Measurements from ENCODE around the gene NUAK2.

NUAK2 gene

DNA sequence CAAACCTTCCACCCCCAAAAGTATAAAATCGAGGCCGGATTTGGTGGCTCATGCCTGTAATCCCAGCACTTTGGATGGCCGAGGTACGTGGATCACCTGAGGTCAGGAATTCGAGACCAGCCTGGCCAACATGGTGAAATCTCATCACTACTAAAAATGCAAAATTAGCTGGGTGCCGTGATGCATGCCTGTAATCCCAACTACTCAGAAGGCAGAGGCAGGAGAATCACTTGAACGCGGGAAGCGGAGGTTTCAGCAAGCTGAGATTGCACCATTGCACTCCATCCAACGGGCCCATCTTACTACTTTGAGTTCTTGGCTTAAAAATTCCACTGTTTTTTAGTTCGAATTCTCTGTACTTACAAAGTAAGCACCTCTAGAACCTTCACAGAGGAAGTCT, 24.2 kb upstream of the NUAK2 start:
- no peak for DNase-seq

DNA sequence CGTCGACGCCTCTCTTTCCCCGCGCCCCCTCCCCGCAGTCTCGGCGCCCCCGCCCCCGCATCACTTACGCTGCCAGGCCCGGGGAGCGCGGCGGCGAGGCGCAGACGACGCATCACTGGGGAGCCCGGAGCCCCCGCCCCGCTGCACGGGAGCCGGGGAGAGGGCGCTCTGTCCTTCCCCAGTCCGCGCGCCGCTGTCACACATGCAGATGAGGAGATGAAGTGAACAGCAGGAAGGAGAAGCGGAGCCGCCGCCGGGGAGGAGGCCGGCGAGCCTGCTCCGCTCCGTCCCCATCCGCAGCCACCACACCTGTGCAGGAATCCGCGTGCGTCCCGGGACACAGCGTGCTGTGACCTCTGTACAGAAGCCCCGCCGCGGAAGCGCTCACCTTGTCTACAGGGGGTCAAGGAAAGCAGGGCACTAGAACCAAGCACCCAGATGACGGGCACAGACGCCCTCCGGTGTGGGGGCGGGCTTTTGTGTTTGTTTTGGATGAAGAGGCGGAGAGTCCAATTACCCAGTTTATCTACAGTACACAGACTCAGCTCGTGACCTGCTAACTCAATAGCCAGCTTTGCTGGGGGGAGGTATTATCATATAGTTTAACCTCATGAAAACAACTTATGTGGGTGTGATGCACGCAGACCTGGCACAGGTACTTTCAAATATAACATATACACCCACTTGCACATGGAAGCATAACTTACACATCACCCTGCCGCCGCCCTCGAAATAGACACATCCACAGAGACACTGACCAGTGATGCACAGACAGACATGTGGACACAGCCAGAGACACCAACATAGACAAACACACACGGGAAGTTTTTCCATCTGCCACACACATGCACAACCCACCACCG, 22.8 kb upstream of the NUAK2 start:
- DNase-seq, result no peak

DNA sequence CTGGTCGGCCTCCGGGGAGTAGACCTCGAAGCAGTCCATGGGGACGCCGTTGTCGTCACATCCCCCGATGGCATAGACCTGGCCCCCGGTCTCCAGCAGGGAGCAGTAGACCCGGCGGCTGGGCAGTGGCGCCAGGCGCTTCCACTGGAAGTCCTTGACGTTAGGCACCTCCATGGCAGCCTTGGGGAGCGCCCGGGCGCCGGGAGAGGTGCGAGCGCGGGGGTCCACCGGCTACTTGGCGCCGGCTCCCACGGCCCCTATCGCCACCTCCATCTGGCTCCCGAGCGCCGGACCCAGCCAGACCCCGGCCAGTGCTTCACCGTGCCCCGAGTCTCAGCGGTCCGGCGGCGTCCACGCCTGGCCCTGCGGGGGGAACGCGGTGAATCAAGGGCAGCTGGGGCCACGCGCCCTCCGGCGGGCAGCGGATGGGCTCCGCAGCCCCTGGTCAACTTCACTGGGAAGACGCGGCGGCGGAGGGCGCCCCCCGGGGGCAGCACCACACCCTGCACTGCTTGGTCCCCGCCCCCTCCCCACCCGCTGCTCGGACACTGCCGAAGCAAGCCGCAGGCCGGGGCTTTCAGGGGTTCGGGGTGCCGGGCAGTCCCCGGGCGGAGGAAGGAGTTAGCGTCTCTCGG, 22.0 kb upstream of the NUAK2 start:
- no peak for DNase-seq

DNA sequence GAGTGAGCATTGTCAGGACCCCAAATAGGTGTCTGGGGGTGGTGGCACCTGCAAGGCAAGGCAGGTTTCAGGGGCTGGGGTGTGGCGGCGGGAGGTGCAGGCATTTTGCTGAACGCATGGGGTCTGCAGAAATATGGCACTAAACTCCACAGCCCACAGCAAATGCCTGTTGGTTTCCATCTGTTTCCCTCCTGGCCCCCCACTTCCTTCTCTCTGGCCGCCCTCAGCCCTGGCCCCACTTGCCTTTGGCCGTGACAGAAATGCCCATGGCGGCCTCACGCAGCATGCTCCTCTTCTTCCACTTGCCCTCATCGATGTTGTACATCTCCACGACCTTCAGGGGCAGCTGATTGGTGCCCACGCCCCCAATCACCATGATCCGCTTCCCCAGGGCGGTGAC, 21.4 kb upstream of the NUAK2 start:
- DNase-seq, result no peak

DNA sequence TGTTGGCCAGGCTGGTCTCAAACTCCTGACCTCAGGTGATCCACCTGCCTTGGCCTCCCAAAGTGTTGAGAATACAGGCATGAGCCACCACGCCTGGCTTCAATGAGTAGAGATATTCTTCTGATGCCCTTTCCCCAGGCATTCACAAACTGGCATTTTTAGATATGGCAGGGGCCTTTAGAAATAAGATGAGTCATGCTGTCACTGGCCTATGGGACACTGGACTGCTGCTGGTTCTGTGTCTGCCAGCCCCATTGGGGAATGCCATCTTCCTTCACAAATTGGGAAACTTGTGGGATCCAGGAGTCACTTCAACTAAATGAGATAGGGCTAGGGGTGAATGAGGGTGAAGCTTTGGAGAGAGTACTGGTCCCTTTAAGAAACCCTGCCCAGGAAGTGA, 19.1 kb upstream of the NUAK2 start:
- DNase-seq, result no peak

DNA sequence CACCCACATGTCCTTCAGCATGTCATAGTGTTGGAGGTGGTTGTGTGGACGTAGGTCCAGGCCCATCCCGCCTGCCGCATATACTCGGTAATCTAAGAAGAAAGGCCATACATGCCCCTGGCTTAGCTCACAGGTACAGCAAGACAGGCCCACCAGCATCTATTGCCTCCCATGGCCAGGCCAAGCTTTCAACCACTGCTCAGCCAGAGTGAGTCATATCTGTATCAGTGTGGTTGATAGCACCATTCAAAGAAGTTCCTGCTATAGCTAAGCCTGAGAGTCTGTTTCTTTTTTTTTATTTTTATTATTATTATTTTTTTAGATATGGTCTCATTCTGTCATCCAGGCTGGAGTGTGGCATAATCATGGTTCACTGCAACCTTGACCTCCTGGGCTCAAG, 18.2 kb upstream of the NUAK2 start:
- no peak for DNase-seq

DNA sequence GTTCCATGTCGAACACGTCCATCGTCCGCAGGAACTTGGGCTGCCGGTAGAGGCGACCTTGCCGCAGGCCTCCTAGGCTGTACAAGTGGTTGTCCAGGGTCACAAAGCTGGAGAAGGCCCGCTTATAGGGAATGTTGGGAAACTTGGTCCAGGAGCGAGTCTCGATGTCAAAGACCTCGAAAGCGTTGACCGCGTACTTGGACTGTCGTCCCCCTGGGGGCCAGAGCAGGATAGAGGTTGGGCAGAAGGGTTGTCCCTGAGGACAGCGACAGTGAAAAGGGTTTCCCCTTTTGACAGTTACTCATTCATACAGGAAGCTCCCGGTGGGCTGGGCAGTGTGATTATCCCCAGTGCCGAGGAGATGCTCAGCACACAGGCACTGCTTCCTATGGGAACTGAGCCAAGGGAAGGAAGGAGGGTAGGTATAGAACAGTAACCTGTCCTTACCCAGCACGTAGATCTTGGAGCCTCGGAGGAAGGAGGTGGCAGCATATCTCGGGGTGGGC, 17.7 kb upstream of the NUAK2 start:
- DNase-seq, result no peak

DNA sequence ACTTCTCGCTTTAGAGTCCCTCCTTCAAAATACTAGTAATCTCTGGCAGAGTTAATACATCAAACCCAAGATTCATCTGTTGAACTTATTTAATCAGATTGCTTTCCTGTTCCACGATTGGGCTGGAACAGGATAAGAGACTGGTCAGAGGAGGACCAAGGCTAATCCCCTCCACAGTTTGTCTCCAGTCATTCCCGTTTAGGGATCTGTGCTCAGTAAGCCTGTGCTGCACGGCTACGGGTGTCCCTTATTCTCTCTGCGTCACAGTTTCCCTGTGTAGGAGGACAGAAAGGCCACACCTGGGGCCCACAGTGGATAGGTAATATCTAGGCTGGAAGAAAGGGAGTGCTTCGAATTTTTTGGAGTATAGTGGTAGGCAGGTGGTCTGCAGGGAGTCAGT, 16.5 kb upstream of the NUAK2 start:
- DNase-seq, result no peak

DNA sequence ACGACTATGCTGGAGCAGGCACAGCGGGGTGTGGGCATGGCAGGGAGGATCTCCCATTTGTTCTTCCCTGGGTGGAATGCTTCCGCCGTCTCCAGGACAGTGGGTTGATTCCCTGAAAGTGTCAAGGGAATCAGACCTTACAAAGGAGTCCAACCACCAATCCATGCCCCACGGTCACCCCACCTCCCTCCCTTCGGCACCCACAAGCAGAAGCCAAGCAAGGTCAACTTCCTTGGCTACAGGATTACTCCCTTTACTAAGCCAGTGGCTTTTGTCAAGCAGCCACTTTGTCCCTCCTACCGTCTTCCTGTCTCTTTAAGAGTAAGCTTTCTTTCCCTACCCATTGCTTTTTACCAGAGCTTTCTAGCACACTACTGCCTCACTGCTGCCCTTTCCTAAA, 15.9 kb upstream of the NUAK2 start:
- no peak for DNase-seq

DNA sequence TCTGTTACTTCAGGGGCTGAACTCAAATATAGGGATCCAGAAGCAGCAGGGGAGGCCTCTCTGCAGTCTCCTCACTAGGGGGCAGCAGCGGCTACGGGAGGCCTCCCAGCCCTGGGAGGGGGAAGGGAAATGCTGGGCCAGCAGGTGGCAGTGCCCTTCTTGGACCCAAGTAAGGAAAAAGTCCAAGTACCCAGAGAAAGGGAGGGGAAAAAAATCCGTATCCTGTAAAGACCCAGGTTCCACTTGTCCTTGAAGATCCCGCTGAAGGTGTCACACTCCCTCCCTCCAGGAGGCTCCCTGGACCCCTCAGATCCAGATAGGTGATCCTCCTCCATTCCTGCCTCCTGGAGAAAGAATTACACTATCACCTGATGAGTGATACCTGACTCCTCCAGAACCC, 14.1 kb upstream of the NUAK2 start:
- DNase-seq, result peak; percentile 64

DNA sequence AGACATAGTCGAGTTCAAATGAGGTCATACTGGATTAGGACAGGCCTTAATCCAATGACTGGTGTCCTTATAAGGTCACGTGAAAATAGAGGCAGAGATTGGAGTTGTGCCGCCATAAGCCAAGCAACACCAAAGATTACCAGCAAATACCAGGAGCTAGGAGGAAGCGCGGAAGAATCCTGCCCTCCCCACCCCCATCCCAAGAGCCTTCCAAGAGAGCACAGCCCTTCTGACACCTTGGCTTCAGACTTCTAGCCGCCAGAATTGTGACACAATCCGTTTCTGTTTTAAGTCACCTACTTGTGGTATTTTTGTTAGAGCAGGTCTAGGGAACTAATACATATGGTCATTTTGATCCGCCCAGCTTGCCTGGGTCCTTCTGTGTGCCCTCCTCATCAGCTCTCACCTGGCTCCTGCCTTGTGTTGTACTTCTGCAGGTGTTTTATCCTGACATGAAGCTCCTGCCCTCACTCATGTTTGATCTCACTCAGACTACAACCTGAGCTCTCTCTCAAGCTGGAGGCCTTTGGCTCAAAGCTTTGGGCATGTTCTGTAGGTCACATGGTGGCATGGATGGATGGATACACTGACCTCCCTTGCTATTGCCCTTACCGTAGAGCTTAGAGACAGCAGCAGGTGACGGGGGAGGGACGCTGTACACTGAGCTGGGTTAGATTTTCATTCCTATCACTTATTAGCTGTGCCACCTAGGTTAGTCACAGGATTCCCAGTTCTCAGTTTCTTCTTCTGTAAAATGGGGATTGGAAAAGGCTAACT, 10.7 kb upstream of the NUAK2 start:
- no peak for DNase-seq

DNA sequence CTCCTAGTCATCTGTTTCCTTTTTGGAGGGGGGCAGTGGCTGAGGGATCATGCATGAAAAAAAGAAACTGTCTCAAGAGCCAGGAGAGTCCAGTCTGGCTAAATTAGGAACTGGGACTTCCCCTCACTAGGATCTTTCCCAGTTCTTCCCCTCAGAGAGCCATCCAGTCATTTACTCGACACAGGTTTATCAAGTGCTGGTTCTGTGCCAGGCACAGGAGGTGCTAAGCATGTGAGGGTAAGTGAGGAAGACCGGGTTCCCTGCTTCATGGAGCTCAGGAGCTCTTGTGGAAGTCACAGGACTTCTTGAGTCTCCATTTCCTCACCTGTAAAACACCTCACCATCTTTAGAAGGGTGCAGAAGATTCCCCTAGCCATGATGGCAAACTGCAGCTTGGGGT, 8.6 kb upstream of the NUAK2 start:
- no peak for DNase-seq

DNA sequence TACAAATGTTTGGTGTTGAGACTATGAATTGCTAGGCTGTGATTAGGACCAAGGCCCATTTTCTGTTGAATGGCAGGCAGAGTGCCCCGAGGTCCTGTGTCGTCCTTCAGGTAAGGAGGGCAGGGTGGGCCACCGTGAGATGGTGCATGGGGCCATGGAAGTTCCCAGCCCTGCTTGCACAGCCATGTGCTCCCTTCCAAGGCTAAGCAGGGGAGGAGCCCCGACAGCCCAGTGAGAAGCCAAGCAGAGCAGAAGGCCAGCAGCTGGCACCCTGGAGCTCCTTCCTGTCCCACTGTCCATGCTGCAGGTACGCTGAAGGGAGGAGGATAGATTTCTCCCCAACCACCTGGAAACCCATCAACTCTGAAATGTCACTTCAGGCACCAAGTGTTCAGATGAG, 8.2 kb upstream of the NUAK2 start:
- DNase-seq, result no peak

DNA sequence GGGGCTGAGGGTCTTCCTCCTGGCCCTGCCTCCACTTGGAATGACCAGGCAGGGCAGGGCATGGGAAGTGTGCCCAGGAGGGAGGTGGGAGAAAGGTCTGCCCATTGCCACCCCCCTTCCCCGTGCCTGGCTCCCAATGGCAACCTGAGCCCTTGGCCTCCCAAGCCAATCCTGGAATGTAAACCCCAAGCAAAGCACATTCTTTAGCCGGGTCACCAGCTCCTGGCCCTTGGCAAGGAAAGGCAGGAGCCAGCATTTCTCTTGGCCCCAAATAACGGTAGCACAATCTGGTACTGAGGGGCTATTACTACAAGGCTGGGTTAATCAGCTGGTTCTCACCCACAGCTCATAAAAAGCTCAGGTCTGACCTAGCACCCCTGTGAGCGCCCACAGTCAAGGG, 6.9 kb upstream of the NUAK2 start:
- DNase-seq, result no peak

DNA sequence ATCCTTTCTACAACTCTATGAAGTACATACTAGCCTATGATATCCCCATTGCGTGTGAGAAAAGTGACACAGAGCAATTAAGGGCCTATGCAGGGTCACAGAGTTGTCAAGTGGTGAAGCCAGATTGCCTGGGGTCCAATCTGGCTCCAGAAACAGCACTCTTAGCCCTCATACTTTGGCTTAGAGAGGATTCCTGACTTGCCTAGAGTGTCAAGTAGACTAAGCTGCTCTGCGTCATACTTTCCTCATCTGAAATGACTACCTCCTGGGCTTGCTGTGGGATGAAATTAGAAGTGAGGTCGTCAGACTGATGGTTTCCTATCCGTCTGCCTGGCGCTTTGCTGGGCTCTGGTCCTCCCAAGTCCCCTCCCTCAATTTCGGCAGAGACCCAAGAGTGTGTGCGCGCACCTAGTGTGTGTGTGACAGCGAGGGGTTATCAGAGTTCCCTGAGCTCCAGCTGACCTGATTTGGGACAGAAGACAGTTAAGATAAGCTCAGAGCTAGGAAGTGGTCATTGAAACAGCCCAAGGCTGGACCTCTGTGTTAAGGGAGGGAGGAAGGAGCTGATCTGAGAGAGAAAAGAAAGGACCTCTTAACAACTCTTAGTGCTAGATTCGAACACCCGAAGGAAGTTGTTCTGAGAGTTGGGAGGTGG, 5.4 kb upstream of the NUAK2 start:
- peak; percentile 35 for DNase-seq

DNA sequence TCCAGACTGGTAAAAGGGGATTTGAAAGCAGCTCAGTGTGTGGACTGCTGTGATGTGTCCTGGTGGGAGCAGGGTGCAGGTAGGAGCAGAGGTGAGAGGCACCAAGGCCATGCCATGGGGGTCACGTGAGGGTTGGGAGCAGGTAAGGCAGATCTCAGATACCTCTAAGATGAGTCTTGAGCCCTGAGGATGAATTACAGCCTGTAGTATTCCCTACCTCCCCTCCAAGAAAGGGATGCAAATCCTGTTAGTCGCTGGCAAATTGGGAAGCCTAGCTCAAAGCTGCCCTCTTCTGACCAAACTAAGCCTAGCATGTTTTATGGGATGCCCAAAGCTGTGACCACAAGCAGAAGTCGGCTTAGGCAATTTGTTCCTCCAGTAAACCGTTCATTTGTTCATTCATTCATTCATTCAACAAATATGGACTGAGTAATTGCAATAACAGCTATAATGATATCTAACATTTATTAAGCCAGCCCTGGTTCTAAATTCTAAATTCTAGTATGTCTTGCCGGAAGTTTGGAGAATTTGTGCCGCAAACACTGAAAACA, 3.9 kb upstream of the NUAK2 start:
- peak; percentile 73 for DNase-seq

DNA sequence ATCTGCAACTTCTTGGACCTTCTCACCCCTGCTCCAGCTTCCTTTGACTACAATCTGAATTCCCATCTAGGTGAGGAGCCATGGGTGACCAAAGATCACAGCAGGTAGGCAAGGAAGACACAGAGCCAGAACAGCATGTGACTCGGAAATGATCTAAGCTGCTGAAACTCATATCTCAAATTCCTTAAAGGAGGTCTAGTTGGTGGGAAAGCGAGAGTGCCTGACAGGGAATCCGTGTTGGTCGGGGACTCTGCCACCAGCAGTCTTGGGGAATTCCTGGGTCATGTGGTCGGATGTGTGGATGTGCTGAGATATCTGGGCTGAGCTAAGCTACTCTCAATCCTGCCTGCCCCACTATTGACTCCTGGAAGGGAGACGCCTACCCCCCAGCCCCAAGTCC, 3.2 kb upstream of the NUAK2 start:
- DNase-seq, result peak; percentile 64

DNA sequence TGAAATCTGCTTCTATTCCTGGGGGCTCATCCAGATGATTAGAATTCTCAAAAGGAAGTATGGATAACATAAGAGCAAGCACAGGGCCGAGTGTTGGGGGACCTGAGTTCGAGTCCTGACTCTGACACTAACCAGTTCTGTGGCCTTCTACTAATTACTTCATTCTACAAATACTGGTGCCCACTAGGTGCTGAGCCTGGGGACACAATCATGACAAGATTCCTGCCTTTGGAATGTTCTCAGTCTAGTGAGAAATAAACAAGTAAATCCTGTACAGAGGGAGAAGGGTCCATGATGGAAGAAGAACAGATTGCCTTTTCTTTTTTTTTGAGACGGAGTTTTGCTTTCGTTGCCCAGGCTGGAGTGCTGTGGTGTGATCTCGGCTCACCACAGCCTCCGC, 2.2 kb upstream of the NUAK2 start:
- DNase-seq, result no peak

DNA sequence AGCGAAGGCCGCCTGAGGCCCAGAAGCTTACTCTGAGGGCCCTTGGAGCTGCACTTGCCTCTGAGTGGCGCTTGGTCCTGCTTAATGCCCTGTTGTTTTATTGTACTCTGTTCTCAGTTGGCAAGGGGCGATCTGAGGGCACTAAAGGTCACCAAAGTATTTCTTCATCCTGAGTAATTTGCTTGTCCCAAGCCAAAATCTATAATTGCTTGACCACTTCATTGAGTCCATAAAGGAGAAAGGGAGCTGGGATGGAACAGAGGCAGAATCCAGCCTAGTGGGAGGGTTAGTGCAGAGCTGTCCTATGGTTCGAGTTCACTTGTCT, 376 bp upstream of the NUAK2 start:
- no peak for DNase-seq

DNA sequence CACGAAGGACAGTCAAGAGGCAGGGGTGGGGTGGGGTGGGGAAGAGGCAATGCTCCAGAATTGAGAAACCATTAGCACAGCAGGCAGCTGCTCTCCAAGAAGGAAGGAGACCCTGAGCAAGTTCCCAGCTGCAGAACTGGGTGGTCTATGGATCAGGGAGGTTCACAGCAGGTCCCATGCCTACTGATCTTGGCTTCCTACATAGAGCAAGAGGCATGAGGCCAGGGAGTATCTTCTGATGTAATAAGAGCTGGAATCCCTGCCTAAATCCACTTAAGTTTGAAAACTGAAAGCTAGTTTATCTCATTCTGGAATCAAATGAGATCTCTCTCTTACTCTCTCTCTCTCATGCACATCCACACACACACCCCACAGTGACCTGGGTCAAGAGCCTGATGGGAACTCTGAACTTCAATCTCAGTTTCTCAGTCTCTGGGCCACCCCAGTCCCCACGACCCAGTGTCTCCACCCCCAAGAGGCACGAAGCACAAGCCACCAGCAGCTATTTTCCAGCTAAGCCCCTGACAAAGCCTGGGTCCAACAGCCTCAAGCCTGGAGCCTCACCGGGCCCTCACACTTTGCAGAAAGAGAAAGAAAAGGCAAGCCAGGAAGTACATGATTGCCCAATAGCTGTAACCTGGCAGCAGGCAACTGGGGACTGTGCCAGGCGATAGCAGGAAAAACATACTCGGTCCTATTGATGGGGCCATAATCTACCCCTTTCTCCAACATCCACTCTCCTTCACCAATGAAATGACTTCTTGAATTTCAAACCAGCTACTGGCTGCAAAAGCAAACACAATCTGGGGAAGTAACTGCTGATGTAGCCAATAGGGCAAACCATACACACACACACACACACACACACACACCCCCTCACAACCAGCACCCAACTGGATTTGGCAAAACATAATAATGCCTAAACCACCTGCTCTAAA, 2.2 kb downstream of the NUAK2 start:
- peak; percentile 70 for DNase-seq

DNA sequence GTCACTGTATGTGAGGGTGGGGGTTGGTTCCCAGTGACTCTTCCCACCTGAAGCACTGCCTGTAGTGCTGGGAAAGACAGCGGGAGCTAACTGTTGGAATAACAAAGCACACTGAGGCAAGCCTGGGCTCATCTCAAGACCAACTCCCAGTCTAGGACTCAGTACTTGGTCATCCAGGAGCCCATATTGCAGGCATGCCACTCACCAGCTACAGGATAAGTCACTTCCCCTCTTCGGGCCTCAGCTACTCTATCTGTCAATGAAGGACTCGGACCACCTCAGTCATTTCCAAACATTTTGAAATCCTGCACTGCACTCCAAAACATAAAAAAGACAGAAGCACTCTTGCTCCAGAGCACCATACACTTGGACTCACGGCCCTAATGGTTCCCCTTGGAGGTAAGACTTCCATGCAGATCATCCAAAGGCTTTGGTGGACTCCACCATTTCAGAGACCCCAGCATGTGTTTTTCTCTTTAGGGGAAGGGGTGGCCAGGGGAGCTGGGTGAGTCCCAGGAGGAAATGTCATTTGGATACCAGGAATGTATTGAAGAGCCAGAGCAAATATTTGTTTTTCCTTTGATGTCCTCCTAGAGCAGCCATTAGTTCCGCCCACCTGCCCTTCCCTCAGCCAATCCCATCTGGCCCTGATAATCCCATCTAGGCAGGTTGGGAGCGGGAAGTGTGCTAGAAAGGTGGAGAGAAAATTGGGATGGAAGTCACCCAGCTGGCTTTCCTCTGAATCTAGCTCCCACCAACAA, 3.1 kb downstream of the NUAK2 start:
- DNase-seq, result no peak
